WERI-Rb-1 (cell line): ENCODE results near the gene VTI1B.

Source experiments
- DNase-seq: peaks from one replicate; pipeline ENCODE4 v3.0.0-alpha.2; 2020
- H3K27ac ChIP-seq: fragments of 250-450 bp; sonication (Bioruptor Pico); 2 replicates; pipeline ENCODE4 v1.5.1; 2020; ENCODE audit warnings: mild to moderate bottlenecking, moderate library complexity
- H3K27me3 ChIP-seq: fragments of 250-450 bp; sonication (Bioruptor Pico); 2 replicates; pipeline ENCODE4 v1.5.1; 2021; ENCODE audit warnings: mild to moderate bottlenecking, low read depth, moderate library complexity; ENCODE audit not compliant: insufficient read depth, severe bottlenecking
- H3K36me3 ChIP-seq: fragments of 250-450 bp; sonication (Bioruptor Pico); 2 replicates; pipeline ENCODE4 v1.5.1; 2020; ENCODE audit warnings: mild to moderate bottlenecking, moderate library complexity
- H3K4me3 ChIP-seq: 2 replicates; pipeline ENCODE4 v1.5.1; 2011; ENCODE audit warnings: low read depth, mild to moderate bottlenecking, control low read depth, low read length
- H3K9me3 ChIP-seq: fragments of 250-450 bp; sonication (Bioruptor Pico); 2 replicates; pipeline ENCODE4 v1.5.1; 2021; ENCODE audit warnings: mild to moderate bottlenecking, moderate library complexity; ENCODE audit not compliant: severe bottlenecking
- CTCF ChIP-seq: IDR thresholded peaks from 2 replicates; pipeline ENCODE4 v1.5.1; 2011; ENCODE audit warnings: low read depth, mild to moderate bottlenecking, control low read depth, inconsistent platforms, low read length

The VTI1B gene

GRCh38 chr14:67698179-67698578 lies 23.7 kb upstream of the VTI1B start:
- Histone ChIP-seq H3K9me3 (no peaks in the 10 kb centered on the region), H3K4me3 (no peak overlapping the region), H3K27me3 (no peaks in the 10 kb centered on the region), H3K36me3 (peaks cover 9% of the 10 kb centered on the region), H3K27ac (no peak overlapping the region)
- no peak for TF ChIP-seq CTCF
- DNase-seq: no peak

GRCh38 chr14:67697006-67697405 lies 22.6 kb upstream of the VTI1B start:
- no peak overlapping the region for H3K27ac ChIP-seq

GRCh38 chr14:67695394-67695949 lies 21.0 kb upstream of the VTI1B start, which contains the start of gene RDH11:
TSS of gene RDH11 (minus strand) at chr14:67695764. CDS start at chr14:67695703, 61 bp downstream.
- Histone ChIP-seq H3K27ac (peak within 1 kb of the TSS; percentile 80), H3K36me3 (peaks cover 36% of the 10 kb centered on the region), H3K4me3 (peak within 1 kb of the TSS; percentile 81), H3K9me3 (no peaks in the 10 kb centered on the region), H3K27me3 (no peaks in the 10 kb centered on the region)
- peak; percentile 89 for DNase-seq
- no peak for TF ChIP-seq CTCF

More at GRCh38 chr14:67697006-67697405, 22.6 kb upstream of the VTI1B start:
- H3K9me3 ChIP-seq: no peaks in the 10 kb centered on the region
- H3K36me3 ChIP-seq: peaks cover 21% of the 10 kb centered on the region
- DNase-seq: peak; percentile 45
- H3K4me3 ChIP-seq: no peak overlapping the region
- H3K27me3 ChIP-seq: no peaks in the 10 kb centered on the region
- no peak for TF ChIP-seq CTCF

GRCh38 chr14:67694791-67695393 lies 20.5 kb upstream of the VTI1B start:
- TF ChIP-seq CTCF: no peak
- peak overlapping the region; percentile 80 for H3K27ac ChIP-seq
- H3K27me3 ChIP-seq: no peaks in the 10 kb centered on the region
- no peaks in the 10 kb centered on the region for H3K9me3 ChIP-seq
- peak; percentile 81 for DNase-seq
- H3K36me3 ChIP-seq: peaks cover 42% of the 10 kb centered on the region
- peak overlapping the region; percentile 81 for H3K4me3 ChIP-seq

GRCh38 chr14:67690011-67690410 lies 15.6 kb upstream of the VTI1B start:
- no peaks in the 10 kb centered on the region for H3K9me3 ChIP-seq
- H3K27ac ChIP-seq: no peak overlapping the region
- H3K27me3 ChIP-seq: no peaks in the 10 kb centered on the region
- no peak for TF ChIP-seq CTCF
- H3K36me3 ChIP-seq: peaks cover 81% of the 10 kb centered on the region
- no peak overlapping the region for H3K4me3 ChIP-seq
- DNase-seq: no peak

GRCh38 chr14:67683842-67684241 lies 9.4 kb upstream of the VTI1B start:
- peaks cover 64% of the 10 kb centered on the region for H3K36me3 ChIP-seq
- DNase-seq: no peak
- H3K4me3 ChIP-seq: no peak overlapping the region
- H3K9me3 ChIP-seq: no peaks in the 10 kb centered on the region
- H3K27ac ChIP-seq: no peak overlapping the region
- H3K27me3 ChIP-seq: no peaks in the 10 kb centered on the region
- TF ChIP-seq CTCF: no peak
